Activated T-cell treated with anti-CD3 and anti-CD28 coated beads, Interleukin-2, amount 50 U/mL, for 24 hours (primary cell): Measurements from ENCODE around the gene SLC6A19.

Experiments
- DNase-seq: peaks from one replicate; pipeline ENCODE4 v3.0.0-alpha.2; 2020
- H3K27ac Mint-ChIP-seq: 2 replicates; pipeline ENCODE4 v1.8.0; 2020; ENCODE audit warnings: mild to moderate bottlenecking, mixed read lengths
- H3K27me3 Mint-ChIP-seq: 2 replicates; pipeline ENCODE4 v1.8.0; 2020; ENCODE audit warnings: mixed read lengths
- H3K36me3 Mint-ChIP-seq: 2 replicates; pipeline ENCODE4 v1.8.0; 2020; ENCODE audit warnings: low read depth, mixed read lengths
- H3K4me1 Mint-ChIP-seq: 2 replicates; pipeline ENCODE4 v1.8.0; 2020; ENCODE audit warnings: low read depth, mixed read lengths
- H3K4me3 Mint-ChIP-seq: 2 replicates; pipeline ENCODE4 v1.8.0; 2020; ENCODE audit warnings: mild to moderate bottlenecking, moderate library complexity, mixed read lengths
- H3K9me3 Mint-ChIP-seq: 2 replicates; pipeline ENCODE4 v1.8.0; 2020; ENCODE audit warnings: mixed read lengths

SLC6A19 gene

DNA sequence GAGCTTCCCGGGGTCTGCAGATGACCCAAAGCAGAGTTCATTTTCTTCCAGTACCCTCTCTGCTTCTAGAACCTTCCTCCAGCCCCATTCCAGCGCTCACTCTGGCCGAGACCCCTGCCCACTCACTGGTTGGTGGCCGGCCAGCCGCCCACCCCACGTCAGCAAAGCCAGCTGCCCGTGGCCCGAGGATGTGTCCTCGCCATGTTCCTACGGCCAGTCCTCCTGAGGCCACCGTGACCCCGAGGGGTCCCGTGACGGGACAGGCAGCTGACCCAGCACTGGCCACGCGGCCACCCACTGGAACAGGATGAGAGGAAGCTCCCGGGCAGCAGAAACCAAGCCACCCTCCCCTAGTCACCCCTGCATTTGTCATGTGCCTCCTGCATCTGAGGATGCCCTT is 39.1 kb upstream of the SLC6A19 start:
- Mint-ChIP-seq H3K27ac (no peak overlapping the region), H3K36me3 (no peaks in the 10 kb centered on the region), H3K4me3 (no peak overlapping the region), H3K27me3 (peaks cover 40% of the 10 kb centered on the region), H3K4me1 (no peaks in the 10 kb centered on the region), H3K9me3 (peaks cover 3% of the 10 kb centered on the region)
- DNase-seq, result no peak

DNA sequence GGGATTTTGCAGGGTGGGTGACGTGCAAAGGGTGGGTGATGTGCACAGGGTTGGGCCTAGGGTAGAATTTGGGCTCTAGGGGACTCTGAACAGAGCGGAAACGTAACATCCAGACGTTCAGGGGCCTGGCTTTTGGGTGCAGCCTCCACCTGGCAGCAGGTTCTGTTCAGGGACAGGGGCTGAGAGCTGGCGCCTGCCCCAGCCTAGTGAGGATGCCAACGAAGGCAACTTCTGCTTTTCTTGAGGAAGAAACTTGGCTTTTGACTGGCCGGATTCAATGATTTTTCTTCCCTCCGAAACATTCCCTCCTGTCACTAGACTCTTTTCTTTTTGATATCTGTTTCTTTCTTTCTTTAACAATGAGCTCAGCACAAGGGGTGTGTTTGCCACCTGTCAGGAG is 38.6 kb upstream of the SLC6A19 start:
- Mint-ChIP-seq H3K4me1 (no peaks in the 10 kb centered on the region), H3K27ac (no peak overlapping the region), H3K36me3 (no peaks in the 10 kb centered on the region), H3K9me3 (no peaks in the 10 kb centered on the region), H3K27me3 (peaks cover 39% of the 10 kb centered on the region), H3K4me3 (no peak overlapping the region)
- no peak for DNase-seq

DNA sequence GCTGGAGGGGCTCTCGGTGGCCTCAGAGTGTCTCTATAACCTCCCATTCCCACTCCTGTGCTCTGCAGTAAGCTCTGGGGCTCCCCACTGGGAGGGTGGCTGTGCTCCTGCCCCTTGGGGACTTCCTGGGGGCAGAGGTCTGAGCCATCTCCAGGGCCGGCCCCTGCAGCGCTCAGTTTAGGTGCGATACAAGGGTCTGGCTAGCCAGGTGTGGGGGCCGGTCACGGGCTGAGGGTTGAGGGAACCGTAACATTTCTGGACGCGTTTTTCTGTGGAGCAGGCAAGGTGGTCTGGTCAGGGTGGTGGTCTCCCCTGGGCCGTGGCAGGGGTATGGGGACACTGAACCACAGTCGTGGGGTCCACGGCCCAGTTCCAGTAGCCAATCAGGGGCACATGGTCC is 38.0 kb upstream of the SLC6A19 start:
- Mint-ChIP-seq H3K9me3 (no peaks in the 10 kb centered on the region), H3K36me3 (no peaks in the 10 kb centered on the region), H3K27ac (no peak overlapping the region), H3K4me1 (peaks cover 5% of the 10 kb centered on the region), H3K4me3 (no peak overlapping the region), H3K27me3 (peaks cover 35% of the 10 kb centered on the region)
- no peak for DNase-seq

DNA sequence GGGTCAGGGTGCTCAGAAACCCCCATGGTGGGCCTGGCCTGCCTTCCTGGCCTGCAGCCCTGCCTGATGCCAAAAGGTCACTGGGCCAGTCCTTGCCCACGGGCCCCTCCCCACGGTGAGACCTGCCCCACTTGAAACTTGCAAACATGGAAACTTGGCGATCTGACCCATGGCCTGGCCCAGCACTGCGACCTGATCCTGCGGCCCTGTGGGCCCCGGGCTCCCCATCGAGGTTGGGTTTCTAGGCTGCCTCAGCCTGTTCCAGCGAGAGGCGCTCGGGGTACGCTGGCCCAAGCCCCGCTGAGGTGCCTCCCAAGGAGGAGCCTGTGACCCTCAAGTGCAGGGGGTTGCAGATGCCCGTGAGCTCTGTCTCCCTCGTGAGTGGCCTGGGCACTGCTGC is 37.5 kb upstream of the SLC6A19 start:
- Mint-ChIP-seq H3K27me3 (peaks cover 30% of the 10 kb centered on the region), H3K4me3 (no peak overlapping the region), H3K9me3 (no peaks in the 10 kb centered on the region), H3K27ac (no peak overlapping the region), H3K4me1 (peaks cover 5% of the 10 kb centered on the region), H3K36me3 (no peaks in the 10 kb centered on the region)
- DNase-seq, result no peak

DNA sequence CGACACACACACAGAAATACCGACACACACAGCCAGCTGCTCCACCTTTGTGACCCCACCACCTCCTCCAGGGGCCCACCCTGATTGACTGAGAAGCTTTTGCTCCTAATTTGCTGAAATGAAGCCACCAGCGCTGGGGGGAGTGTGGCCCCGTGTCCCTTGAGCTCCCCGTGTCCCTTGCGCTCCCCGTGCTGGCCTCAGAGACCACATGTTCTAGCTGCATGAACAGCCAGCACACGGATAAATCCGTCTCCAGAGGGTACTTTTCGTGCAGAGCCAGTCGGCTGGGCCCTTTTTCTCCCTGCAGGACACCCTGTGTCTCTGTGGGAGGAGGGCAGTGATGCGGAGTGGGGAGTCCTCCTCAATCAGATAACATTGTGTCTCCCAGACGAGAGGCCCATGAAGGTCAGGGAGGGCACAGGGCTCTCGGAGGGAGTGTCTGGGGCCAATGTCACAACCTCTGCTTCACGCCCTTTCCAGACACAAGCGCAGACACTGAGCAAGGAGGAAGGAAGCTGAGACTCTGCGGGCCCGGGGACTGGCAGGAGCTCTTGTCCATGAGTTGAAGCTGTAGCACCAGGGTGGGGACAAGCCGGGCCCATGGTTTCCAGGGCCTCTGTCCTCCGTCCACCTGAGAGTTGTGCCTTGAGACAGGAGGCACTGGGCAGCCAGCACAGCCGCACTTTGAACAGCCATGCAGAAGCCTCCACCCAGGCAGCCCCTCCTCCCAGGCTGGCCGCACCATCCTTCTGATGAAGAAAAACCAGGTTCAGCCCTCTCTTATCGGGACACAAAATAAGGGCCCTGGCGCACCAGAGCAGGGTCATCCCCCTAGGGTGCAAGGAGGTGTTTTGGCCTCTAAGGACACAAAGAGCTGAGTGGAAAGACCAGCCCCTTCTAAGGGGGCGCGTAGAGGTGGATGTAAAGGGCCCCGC is 36.4 kb upstream of the SLC6A19 start:
- Mint-ChIP-seq H3K4me3 (no peak overlapping the region), H3K27ac (no peak overlapping the region), H3K36me3 (no peaks in the 10 kb centered on the region), H3K27me3 (peaks cover 19% of the 10 kb centered on the region), H3K9me3 (no peaks in the 10 kb centered on the region), H3K4me1 (peaks cover 5% of the 10 kb centered on the region)
- DNase-seq, result no peak

DNA sequence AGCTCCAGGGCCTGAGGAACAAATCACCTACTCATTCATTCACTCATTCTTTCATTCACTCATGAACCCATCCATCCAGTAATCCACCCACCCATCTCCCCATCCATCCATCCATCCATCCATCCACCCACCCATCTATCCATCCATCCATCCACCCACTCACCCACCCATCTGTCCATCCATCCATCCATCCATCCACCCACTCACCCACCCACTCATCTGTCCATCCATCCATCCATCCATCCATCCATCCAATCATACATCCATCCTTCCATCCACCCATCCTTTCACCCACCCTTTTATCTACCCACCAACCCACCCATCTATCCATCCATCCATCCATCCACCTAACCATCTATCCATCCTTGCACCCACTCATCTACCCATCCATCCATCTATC is 35.5 kb upstream of the SLC6A19 start:
- peaks cover 5% of the 10 kb centered on the region for H3K4me1 Mint-ChIP-seq
- H3K27ac Mint-ChIP-seq, result no peak overlapping the region

DNA sequence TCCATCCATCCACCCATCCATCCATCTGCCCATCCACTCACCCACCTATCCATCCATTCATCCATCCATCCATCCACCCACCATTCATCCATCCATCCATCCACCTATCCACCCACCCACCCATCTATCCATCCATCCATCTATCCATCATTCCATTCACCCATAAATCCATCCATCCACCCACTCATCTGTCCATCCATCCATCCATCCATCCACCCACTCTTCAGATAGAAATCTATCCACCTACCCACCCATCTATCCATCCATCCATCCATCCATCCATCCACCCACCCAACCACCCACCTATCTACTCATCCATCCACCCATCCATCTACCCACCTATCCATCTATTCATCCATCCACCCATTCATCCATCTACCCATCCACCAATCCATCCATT is 35.0 kb upstream of the SLC6A19 start:
- peaks cover 5% of the 10 kb centered on the region for H3K4me1 Mint-ChIP-seq
- no peak for DNase-seq
- no peaks in the 10 kb centered on the region for H3K9me3 Mint-ChIP-seq
- H3K27ac Mint-ChIP-seq, result no peak overlapping the region
- no peak overlapping the region for H3K4me3 Mint-ChIP-seq
- H3K27me3 Mint-ChIP-seq, result peaks cover 15% of the 10 kb centered on the region
- H3K36me3 Mint-ChIP-seq, result no peaks in the 10 kb centered on the region

More for the DNA sequence above, 35.5 kb upstream of the SLC6A19 start:
- Mint-ChIP-seq H3K4me3 (no peak overlapping the region), H3K27me3 (peaks cover 15% of the 10 kb centered on the region), H3K36me3 (no peaks in the 10 kb centered on the region), H3K9me3 (no peaks in the 10 kb centered on the region)
- no peak for DNase-seq

DNA sequence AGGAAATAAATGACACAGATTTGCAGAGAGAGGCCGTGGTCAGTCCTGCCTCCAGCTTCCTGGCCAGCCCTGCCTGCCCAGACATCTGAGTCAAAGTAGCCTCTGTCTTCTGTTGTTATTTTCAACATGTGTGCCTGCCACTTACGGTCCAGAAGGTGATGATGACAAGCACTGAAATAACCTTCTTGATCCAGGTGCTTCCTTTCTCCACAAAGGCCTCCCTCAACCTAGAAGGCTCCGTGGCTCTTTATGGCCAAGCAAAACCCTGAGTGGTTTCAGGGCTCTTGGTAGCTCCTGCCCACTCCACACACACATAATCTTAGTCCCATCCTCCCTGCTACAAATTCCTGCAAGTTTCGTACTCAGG is 34.1 kb upstream of the SLC6A19 start:
- Mint-ChIP-seq H3K4me3 (no peak overlapping the region), H3K36me3 (no peaks in the 10 kb centered on the region), H3K9me3 (no peaks in the 10 kb centered on the region), H3K4me1 (peaks cover 5% of the 10 kb centered on the region), H3K27ac (no peak overlapping the region), H3K27me3 (peaks cover 15% of the 10 kb centered on the region)
- no peak for DNase-seq

DNA sequence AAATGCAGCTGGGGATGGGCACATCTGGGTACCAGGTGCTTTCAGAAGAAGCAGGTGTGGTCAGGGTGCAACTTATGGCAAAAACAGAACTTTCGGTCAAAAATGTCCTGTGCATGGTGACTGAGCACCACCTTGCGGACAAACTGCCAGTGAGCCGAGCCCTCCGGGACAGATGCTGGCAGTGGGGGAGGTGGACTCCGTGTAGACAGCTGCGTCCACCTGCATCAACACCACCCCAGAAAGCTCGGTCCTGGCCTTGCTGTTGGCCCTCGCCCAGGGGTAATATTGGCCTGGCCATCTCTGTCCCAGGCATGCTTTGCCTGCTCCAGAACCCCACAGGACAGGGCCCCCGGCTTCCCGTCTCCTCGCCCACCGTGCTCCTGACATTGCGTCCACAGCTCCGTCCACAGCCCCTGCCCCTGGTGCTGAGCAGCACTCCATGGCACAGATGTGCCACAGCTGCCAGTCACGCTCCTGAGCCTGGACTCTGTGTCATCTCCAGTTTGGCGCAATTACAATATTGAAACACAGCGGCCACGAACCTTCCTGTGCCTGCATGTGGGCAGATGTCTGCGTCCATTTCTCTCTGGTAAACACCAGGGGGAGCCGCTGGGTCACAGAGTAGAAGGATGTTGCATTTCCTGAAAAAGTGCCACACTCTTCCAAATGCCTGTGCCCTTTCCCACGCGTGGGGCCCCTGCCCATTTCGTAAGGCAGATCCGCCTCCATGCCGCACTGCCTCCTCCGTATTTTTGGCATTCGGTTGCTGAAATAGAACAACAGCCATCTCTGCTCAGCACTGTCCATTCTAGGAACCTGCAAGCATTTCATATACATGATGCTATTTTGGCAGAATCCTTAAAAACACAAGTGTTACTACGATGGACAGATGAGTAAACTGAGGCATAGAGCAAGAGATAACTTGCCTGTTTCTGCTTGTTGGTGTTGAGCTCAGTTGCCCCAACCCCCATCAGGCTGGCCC is 33.4 kb upstream of the SLC6A19 start:
- DNase-seq, result peak; percentile 73
- no peaks in the 10 kb centered on the region for H3K36me3 Mint-ChIP-seq
- H3K27ac Mint-ChIP-seq, result no peak overlapping the region
- peaks cover 9% of the 10 kb centered on the region for H3K4me1 Mint-ChIP-seq
- peak overlapping the region; percentile 53 for H3K4me3 Mint-ChIP-seq
- H3K9me3 Mint-ChIP-seq, result no peaks in the 10 kb centered on the region
- H3K27me3 Mint-ChIP-seq, result peaks cover 15% of the 10 kb centered on the region

DNA sequence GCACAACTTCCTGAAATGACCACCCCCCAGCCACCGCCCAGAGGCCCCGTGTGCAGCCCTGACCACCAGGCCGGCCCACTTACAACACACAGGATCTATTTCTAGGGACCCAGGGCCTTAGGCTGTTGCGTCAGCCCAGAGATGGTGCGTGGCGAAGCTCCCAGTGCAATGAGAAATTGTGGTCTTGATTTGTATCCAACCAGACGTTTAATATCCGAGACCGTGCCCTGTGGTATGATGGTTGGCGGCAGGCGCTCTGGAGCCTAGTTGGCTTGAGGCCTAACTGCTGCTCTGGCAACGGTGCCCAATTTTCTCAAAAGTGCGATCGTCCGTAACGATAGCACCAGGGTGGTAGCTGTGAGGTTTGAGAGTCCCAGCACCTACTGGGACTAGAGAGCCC is 32.6 kb upstream of the SLC6A19 start:
- Mint-ChIP-seq H3K27me3 (peaks cover 15% of the 10 kb centered on the region), H3K4me3 (no peak overlapping the region), H3K36me3 (no peaks in the 10 kb centered on the region), H3K27ac (no peak overlapping the region), H3K9me3 (no peaks in the 10 kb centered on the region), H3K4me1 (peaks cover 12% of the 10 kb centered on the region)
- no peak for DNase-seq

DNA sequence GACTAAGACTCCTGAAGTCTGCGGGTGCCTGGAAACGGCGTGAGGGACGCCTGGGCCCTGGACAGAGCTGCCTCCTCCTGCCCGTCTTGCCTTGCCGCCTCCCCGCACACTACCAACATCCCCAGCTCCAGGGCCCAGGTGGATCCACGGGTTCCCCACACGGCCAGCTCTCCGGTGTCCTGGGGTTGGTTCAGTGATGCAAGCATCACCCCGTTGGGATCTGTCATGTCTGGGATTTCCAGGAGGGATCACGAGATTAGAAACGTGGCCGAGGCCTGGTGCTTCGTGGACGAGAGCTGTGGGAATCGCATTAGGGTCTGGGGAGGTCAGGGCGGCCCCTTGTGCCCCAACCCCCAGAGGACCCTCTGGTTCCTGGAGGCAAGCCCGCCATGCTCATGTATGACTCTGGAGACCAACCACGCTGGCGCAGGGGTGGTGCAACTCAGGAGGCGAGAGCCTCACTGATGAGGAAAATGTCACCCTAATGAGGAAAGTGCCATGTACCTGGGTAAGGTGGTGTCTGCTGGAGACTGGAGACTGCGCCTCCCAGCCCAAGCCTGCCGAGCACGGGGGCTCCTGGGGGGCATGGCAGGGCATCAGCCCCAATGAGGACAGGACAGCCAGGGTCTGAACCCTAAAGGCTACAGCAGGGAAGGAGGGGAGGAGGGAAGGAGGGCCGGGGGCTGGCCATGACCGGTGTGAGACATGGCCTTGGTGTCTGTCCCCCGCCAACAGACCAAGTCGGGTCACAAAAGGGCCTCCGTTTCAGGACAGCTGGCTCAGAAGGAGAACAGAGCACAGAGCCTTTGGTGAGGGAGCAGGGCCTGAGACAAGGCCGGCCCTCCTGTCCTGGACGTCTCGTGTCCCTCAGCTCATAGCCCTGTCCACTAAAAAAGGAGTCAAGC is 31.9 kb upstream of the SLC6A19 start:
- no peak overlapping the region for H3K27ac Mint-ChIP-seq
- H3K9me3 Mint-ChIP-seq, result no peaks in the 10 kb centered on the region
- peaks cover 14% of the 10 kb centered on the region for H3K27me3 Mint-ChIP-seq

DNA sequence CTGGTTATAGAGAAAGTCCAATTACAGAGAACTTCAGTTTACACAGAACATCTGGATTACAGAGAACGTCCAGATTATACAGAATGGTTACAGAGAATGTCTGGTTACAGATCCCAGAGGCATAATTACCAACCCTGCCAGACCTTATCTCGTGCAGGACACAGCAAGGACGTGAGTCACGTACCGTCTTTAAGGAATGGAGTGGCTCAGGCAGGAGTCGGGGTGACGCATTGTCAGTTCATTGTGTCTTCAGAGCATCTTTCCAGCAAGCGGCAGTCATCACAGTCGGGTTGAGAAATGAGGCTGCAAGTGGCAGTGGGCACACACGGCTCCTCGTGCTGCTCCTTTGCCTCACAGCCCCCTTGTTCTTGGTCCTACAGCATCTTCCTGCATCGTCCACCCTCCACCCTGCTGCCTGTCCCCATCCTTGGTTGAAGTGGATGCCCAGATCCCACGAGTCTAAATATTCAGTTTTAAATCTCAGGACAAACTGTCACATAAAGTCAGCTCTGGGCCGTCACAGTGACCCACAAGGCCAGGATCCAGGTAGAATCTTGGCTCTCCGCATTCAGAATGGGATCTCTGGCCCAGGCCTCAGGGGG is 30.0 kb upstream of the SLC6A19 start:
- H3K4me1 Mint-ChIP-seq, result peaks cover 14% of the 10 kb centered on the region
- H3K27me3 Mint-ChIP-seq, result peaks cover 10% of the 10 kb centered on the region
- DNase-seq, result no peak
- no peaks in the 10 kb centered on the region for H3K9me3 Mint-ChIP-seq
- no peaks in the 10 kb centered on the region for H3K36me3 Mint-ChIP-seq
- no peak overlapping the region for H3K27ac Mint-ChIP-seq
- no peak overlapping the region for H3K4me3 Mint-ChIP-seq

More for the DNA sequence above, 31.9 kb upstream of the SLC6A19 start:
- DNase-seq, result no peak
- no peak overlapping the region for H3K4me3 Mint-ChIP-seq
- peaks cover 14% of the 10 kb centered on the region for H3K4me1 Mint-ChIP-seq
- no peaks in the 10 kb centered on the region for H3K36me3 Mint-ChIP-seq

DNA sequence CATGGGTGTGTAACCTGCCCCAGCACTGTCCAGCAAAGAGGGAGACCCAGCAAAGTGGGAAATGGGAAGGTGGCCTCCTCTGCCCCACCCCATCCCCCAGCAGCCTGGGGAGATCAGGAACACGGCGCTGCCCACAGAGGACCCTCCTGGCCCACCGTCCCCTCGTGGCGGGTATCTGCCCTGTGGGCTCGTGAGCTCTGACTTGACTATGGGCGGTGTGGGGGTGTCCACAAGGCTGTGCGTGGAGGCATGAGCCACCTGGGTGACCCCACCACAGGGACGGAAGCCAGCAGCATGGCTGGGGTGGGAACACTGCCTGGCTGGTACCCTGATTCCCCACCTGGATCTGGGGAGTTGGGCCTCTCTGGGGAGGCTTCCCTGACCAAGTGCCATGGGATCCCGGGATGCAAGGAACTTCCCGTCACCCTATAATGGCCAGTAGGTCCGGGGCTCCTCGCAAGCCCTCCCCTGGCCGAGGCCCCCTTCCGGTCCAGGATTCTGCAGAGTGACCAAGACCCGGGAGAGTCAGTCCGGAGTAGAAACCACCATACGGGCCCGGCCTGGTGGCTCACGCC is 29.3 kb upstream of the SLC6A19 start:
- no peaks in the 10 kb centered on the region for H3K9me3 Mint-ChIP-seq
- H3K4me3 Mint-ChIP-seq, result no peak overlapping the region
- no peak for DNase-seq
- peaks cover 6% of the 10 kb centered on the region for H3K27me3 Mint-ChIP-seq
- peaks cover 14% of the 10 kb centered on the region for H3K4me1 Mint-ChIP-seq
- H3K27ac Mint-ChIP-seq, result no peak overlapping the region
- H3K36me3 Mint-ChIP-seq, result no peaks in the 10 kb centered on the region
